NCI-H2081 treated with DMSO at 0.1 percent for 48 hours (cell line): ENCODE measurements around the gene PGAP3.

ENCODE experiments used
- DNase-seq: peaks from one replicate; lab custom pipeline; 2025; lab: John Stamatoyannopoulos, UW

Gene PGAP3

DNA sequence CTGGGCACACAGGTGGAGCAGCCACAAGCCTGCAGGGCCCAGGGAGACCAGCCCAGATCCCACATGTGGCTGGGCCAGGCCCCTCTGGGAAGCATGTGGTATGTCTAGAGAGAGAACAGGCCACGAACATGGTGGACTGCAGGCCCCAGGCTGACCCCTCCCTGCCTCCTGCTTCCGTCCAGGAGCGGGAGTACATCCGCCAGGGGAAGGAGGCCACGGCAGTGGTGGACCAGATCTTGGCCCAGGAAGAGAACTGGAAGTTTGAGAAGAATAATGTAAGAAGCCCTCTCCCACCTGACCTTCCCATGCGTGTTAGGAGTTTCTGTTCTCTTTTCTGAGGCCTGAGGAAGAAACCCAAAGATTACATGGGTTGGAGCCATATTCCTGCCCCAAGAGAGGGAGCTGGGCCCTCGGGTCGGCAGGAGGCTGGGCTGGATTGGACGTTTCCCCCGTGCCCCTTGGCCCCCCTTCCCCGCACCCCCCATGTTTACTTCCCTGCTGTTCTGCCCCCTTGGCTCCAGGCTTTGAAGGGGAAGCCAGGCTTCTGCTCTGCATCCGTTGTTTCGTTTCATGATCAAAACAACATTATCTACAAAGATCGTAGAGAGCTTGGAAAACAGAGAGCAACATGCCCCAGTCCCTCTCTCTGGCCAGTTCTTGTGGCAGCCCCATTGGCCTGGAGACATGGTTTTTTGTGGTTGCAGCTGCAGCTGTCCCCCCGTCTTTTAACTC is 28.4 kb downstream of the PGAP3 start:
- no peak for DNase-seq

DNA sequence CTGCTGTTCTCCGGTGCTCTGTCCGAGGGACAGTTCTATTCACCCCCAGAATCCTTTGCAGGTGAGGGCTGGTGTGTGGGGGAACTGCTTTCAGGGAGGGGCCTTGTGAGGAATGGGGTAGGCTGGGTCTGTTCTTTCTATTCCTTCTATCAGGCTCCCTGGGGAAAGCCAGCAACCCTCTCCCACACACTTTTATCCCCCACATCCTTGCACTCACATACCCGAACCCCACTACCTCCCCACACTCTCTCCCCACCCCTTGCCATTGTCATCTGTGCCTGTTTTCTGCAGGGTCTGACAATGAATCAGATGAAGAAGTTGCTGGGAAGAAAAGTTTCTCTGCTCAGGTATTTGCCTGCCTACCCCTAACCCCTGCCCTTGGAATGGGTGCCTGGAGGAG is 29.1 kb downstream of the PGAP3 start:
- no peak for DNase-seq

DNA sequence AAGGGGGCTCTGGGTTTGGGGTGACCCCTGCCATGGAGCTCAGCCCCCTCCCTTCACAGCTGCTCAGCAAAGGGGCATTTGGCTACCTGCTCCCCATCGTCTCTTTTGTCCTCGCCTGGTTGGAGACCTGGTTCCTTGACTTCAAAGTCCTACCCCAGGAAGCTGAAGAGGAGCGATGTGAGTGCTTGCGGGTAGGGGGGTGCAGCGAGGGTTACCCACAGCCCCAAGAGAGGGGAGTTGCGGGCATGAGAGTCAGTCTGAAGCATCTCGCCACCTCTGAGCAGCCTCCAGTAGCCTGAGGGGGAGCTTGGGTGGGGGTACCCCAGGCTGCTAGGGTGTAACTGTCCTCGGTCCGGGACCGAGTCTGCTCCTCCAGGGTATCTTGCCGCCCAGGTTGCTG is 29.5 kb downstream of the PGAP3 start:
- DNase-seq = no peak

DNA sequence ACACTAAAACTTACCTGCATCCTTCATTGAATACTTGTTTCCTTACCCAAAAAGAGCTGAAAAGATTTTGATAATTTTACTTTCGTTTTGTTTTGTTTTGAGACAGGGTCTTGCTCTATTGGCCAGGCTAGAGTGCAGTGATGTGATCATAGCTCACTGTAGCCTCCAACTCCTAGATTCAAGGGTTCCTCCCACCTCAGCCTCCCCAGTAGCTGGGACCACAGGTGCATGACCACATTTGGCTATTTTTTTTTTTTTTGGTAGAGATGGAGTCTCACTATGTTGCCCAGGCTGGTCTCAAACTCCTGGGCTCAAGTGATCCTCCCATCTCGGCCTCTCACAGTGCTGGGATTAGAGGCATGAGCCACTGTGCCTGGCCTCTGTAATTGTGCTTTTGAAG is 32.8 kb downstream of the PGAP3 start:
- no peak for DNase-seq

DNA sequence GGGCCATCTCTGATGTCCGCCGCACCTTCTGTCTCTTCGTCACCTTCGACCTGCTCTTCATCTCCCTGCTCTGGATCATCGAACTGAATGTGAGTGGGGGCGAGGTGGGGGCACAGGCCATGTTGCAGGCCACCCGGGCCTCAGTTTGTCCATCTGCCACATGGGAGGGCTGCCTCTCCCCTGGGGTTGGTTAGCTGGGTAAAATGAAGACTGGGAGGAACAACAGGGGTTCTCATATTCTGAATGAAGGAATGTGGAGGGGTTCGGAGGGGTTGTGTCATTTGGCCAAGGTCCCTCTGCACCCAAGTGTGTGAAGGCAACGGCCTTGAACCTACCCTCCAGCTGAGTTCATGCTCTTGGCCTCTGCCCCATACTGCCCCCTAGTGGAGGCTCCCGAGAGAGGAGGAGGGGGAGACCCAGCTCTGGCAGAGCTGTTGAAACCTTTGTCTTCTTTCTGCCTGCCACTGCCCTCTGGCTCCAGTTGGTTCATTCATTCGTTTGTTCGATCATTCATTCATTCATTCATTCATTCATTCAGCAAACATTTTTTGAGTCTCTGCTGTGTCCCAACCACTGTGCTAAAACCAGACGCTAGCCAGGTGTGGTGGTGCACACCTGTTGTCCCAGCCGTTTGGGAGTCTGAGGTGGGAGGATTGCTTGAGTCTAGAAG is 34.1 kb downstream of the PGAP3 start:
- DNase-seq = no peak

DNA sequence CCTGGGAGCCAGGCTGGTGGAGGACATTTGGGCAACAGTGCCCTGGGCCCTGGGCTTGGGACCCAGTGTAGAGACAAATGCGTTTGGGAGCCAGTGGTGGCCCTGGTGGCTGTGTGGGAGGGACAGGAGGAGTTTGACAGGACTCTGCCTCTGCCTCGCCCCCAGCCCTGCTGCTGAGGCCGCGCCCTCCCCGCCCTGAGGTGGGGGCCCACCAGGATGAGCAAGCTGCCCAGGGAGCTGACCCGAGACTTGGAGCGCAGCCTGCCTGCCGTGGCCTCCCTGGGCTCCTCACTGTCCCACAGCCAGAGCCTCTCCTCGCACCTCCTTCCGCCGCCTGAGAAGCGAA is 34.6 kb downstream of the PGAP3 start:
- no peak for DNase-seq

DNA sequence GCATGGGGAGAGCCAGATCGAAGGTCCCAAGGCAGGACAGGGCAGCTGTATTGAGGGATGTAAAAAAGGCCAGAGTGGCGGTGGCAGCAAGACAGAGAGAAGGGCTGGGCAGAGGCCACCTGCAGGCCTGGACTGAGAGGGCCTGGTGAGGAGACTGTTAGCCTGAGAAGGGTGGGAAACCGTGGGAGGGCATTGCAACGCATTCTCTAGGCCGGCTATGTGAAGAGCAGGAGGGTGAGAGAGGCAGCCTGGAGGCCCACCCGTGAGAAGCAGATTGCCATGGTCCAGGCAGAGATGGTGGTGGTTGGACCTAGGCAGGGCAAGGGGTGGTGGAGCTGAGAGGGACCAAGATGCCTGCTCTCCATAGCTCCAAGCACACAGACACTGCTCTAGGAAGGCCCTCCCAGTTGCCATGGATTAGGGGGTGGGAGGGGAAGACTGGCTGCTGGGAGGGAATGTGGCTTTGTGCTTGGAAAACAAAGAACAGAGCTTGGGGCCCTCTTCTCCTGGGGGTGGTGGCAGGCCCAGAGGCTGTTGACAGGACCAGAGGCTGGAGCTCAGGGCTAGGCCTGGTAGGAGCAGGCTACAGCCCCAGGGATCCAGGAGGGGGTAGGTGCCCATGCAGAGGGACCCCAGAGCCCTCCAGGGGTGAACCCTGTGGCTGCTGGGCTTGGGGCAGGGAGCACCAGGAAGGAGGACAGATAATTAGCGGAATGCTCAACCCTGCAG is 35.1 kb downstream of the PGAP3 start:
- no peak for DNase-seq

DNA sequence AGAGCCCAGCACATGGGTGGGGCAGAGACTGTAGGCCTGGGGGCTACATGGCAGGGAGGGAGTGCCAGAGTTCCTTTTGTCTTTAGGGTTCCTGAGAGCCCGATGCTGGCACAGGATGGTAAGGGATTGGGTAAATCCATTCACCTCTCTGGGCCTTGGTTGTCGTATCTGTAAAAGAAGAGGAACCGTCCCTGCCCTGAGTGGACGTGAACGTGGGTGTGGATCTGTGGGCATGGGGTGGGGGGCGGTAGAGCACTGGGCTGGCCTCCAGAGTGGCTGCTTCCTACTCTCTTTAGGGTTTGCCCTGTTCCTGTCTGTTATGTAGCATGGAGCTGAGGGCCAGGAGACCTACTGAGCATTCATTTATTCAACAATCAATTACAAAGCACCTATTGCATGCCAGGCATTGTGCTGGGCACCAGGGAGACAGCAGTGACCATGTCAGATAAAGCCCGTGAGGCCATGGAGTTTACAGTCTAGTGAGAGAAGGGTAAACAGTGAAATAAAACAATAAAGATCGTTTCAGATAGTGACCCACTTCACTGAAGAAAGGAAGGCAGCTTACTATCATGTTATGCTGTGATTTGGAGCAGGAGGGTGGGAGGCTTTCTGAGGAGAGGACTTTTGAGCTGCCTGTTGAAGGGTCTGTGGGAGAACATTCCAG is 35.8 kb downstream of the PGAP3 start:
- no peak for DNase-seq

DNA sequence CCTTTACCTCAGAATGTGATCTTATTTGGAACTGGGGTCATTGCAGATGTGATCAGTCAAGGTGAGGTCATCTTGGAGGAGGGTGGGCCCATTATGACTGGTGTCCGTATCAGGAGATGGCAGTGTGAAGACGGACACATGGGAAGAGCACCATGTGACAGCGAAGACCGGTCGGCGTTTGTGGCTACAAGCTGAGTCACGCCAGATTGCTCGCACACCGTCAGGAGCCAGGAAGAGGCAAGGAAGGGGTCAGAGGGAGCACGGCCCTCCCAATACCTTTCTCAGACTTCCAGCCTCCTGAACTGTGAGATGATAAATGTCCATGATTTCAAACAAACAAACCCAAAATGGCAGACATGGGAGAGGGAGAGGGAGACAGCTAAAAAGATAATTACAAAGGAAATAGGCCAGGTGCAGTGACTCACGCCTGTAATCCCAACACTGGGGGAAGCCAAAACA is 37.7 kb downstream of the PGAP3 start:
- DNase-seq = no peak

DNA sequence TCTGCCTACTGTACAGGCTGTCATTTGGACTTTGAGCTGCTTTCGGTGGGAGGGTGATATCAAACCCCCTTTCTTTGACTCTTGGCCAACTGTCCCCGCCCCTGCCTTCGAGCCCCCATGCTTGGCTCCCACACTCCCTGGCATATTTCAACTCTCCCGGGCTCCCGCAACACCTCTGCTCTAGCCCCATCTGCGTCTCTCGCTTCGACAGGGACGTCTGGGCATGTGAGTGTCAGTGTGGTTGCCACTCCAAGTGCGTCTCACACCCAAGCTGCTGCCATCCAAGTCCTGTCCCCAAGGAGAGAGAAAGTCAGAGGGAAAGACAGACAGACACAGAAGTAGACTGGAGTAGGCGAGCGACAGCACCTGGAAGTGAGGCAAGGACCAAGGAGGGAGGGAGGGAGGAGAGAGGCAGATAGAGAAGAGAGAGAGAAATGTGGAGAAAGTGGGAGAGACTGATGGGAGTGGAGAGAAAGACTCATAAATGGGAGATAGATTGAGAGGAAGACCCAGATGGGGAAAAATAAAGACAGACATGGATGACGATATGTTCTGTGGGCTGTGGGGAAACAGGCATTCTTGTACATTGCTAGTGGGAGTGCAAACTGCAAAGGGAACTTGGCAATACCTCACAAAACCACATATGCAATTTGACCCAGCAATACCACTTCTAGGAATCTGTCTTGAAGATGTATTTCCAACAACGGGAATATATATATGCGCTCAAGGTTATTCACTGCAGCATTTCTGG is 39.1 kb downstream of the PGAP3 start:
- no peak for DNase-seq

DNA sequence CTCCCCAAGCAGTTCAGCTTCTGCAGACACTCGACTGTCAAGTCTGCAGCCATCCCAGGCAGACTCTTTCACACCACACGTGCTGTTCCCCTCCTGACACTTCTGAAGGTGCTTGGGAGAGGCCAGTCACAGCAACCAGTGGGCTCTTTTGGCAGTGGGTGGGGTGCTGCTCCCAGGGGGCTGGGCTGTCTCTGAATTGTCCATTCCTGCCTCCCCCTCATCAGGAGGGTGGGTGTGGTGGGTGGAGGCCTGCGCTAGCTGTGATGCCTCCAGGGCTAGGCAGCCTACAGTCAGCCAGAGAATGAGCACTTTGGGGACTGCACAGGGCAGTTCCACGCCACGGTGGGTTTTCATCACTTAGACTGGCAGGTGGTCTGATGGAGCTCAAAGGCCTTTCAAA is 40.6 kb downstream of the PGAP3 start:
- DNase-seq = no peak

DNA sequence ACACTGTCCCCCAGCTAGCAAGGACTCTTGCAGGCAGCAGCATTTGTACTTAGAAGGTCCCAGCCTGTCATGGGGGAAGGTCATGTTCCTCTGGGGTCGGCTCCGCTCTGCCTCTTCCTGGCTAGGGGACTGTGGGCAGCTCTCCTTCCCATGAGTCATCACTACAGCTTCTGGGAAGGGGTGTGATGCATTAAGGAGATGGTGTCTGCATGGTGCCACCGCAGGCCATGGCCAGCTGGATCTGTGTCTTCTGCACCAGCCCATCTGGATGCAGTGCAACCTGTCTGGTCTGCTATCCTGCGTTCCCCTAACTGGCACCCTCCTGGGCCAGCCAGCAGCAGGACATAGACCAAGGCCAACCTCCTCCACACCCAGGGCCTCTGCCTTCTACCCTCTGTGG is 44.6 kb downstream of the PGAP3 start:
- no peak for DNase-seq

DNA sequence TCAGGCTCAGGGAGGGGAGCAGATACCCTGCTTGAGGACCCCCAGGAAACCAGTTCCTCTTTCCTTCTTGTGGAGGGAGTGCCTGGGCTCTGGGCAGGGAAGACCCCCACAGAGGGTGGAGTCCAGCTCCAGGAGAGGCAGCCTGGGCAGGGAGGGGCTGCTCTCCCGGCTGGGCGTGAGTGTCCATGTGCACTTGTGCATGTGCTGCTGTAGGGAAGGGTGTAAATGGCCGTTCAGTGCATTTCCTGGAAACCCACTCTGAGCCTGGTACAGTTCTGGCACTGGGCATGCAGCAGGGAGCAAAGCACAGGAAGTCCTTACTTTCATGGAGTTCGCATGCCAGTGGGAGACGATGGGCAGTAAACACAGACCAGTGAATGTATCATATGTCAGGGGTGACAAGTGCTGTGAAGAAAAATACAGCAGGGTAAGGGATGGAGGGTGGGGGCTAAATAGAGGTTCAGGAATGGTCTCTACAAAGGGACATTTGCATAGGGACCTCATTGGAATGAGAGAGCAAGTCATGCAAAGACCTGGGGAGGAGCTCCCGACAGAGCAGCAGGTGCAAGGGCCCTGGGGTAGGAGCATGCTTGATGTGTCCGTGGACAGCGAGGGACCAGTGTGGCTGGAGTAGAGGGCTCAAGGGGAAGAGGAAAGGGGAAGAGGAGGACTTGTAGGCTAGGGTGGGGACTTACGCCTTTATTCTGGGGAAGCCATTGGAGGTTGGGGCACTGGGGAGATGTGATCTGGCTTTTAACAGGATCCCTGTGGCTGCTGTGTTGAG is 45.4 kb downstream of the PGAP3 start:
- no peak for DNase-seq

DNA sequence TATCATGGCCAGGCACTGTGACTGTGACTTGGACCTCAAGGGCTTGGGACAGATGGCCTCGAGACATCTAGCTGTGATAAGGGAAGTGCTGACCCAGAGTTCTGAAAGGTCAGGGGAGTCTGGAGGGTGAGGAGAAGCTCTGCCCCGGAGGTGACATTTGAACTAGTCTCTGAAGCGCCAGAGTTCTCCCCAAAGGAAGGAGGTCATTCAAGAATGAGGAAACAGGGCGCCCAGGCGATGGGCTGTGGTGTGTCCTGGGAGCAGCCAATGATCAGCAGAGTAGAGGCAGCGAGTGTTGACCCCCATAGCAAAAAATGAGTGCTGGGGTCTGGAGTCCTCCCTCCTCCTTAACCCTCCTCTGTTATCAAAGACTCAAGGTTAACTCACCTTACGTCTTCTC is 46.0 kb downstream of the PGAP3 start:
- DNase-seq = no peak

DNA sequence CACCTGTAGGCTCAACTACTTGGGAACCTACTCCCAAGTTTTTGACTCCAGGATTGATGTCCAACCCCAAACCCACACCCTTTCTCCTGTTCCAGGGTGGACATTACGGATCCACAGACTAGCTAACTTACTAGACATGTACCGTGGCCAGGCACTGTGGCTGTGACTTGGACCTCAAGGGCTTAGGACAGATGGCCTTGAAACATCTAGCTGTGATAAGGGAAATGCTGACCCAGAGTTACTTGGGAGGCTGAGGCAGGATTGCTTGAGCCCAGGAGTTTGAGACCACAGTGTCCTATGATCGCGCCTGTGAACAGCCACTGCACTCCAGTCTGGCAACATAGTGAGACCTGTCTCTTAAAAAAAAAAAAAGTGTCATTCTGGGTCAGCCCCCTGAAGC is 46.8 kb downstream of the PGAP3 start:
- DNase-seq = no peak

DNA sequence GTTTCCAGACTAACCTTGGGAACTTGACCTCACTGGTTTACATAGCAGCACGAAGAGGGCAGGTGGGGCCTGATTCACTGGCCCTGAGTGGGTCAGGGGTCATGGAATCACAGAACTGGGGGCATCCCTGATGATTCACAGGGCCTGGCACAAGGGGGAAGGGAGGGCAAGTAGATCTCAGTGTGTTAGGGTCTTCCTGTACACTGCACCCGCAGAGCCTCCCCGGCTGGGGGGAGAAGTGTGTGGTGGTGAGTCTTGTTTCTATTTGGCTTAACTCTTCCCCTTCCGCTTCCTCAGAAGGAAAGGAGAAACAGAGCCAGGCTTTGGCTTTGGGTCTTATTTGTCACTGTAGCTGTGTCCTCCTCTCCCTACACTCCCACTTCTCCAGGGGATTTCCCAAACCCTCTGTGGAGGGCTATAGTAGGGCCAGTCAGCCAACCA is 47.2 kb downstream of the PGAP3 start:
- DNase-seq = no peak

DNA sequence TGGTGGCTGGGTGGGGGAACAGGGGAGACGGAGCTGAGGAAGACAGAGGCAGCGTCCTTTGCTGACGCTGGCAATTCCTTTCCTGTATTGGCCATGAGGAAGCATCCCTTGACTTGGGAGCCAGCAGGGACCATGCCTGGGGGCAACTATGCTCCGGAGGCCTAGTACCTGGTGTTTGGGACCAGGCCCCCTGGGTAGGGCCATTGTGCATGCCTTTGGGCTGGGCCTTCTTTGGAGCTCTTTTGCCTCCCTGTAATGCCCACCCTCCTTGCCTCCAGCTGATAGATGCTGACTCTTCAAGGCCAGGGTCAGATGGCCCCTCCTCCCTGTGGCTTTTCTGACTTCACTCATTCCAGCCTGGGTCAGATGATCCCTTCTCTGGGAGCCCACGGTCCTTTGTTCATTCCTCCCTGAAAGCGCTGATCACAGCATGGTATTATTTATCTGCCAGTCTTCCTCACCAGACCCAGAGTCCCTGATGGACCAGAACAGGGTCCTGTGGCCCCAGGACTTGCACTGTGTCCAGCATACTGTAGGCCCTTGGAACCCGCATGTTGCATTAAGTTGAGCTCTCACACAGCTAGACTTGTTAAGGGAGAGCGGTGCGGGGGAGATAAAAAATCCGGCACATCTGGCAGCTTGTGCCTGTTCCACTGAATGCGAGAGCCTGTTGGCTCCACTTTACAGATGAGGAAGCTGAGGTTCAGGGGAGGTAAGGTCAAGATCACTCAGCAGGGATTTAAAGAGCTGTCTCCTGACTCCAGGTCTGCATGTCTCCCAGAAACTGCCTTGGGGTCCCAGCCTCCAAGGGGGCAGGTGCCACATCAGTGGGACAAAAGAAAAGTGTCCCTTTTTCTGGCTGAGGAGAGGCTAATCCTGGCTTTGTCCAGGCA is 48.0 kb downstream of the PGAP3 start:
- no peak for DNase-seq

DNA sequence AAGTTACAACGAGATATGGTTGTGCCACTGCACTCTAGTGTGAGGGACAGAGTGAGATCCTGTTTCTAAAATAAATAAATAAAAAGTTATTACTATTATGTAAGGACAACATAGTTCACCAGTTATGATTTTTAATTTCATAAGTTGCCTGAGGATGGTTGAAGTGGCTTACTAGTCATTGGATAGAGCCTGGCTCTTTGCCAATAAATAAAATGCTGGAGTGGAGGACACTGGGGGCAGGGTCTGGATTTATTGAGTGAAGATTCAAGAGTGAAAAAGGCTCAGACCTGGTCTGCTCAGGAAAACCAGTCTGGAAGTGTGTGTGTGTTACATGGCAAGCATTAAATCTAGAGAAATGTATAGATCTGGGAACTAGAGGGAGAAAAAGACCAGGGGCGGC is 48.8 kb downstream of the PGAP3 start:
- no peak for DNase-seq

DNA sequence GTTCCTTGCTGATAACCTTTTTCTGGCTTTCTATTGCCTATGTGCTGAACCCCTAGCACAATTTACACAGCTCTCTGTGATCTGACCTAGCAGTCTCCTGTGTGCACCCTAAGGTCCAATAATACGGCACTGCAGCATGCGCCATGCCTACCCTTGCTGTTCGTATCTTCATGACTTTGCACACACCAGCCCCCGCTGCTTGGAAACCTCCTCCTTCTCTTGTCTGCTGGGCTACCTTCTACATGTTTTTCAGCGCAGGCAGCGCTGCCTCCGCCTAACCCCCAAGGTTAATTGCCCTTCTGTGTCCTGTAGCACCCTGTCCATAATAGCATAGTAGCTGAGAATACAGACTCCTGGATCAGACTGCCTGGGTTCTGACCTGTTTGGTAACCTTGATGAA is 49.5 kb downstream of the PGAP3 start:
- no peak for DNase-seq
